Measurements from ENCODE around the gene SF1. TPM values are rescaled to one million over a fixed set of nuclear protein-coding genes. Genes with fewer than 3 reads are reported as not detected.

The SF1 gene
- total RNA-seq, 1 experiment from 2014 or later = 472 TPM

DNA sequence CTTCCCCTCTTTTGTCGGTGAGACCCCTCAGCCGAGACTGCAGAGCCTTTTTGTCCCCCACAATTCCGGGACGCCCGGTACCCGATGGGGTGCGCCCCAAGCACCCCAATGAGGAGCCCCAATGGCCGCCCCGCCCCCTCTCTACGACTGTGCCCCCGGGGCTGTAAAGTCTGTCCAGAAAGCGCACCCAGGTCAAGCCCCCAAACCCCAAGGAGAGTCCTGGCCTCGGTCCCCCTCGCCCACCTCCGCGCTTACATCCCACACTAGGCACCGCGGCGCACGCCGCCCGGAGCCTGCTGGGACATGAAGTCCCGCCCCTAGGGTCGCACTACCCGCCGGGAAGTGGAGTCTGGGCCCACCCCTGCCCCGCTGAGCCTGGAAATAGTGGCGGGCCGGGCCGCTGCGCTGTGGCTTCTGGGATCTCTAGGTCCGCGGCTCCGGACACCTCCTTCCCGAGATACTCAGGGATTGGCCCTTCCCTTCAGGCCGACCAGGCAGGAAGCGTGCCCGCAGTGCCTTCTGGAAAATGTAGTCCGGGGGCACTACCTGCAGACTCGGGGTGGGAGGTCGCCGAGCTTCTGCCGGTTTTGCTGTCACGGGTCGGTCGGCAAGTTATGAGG is 32.0 kb upstream of the SF1 start, which contains the start of gene MEN1:
Gene MEN1 (minus strand): TSS at position 281 of the 620 bp plus-strand sequence. CDS start 442 bp downstream, outside the sequence.
- no peak for TF ChIP-seq CTCF (conservative IDR thresholded peaks at IDR 0.05; ENCODE audit: low read depth, low read length)
- TF ChIP-seq EZH2 (IDR thresholded peaks at IDR 0.05; ENCODE audit: borderline replicate concordance, low read depth, low read length, poor library complexity, severe bottlenecking) = no peak
- intact Hi-C loops (cut with micrococcal nuclease; ENCODE audit: unreplicated experiment) = no loop called here
- DNase-seq (ENCODE audit: low spot score) = peak; percentile 99
- Histone ChIP-seq H3K4me1 (ENCODE audit: insufficient read depth, low read length, poor library complexity, severe bottlenecking) (peaks cover 10% of the 10 kb centered on the region), H3K27ac (ENCODE audit: low read depth, low read length, poor library complexity, severe bottlenecking) (peak within 1 kb of the TSS; percentile 64), H3K9me3 (ENCODE audit: low read depth, low read length, poor library complexity, severe bottlenecking) (no peaks in the 10 kb centered on the region), H3K27me3 (replicated peaks; ENCODE audit: insufficient read depth, low read depth, low read length, poor library complexity) (no peaks in the 10 kb centered on the region), H3K36me3 (ENCODE audit: insufficient read depth, low read length, poor library complexity, severe bottlenecking) (no peaks in the 10 kb centered on the region), H3K4me3 (ENCODE audit: low read depth, low read length, poor library complexity, severe bottlenecking) (peak within 1 kb of the TSS; percentile 87)
- POLR2A ChIA-PET (ENCODE audit: low non-redundant PET) = no interaction called here
- CTCF ChIA-PET = interaction anchor here (0.7 kb wide), 1 partner anchor 312 kb away, joined by 3 read pairs; the partner anchor contains the start of genes FAU and MRPL49
- BruUV-seq (replicated peaks) = no TSS peak

GRCh38 chr11:64809781-64810241 is 31.5 kb upstream of the SF1 start:
- peak overlapping the region; percentile 87 for H3K4me3 ChIP-seq (ENCODE audit: low read depth, low read length, poor library complexity, severe bottlenecking)
- TF ChIP-seq EZH2 (IDR thresholded peaks at IDR 0.05; ENCODE audit: borderline replicate concordance, low read depth, low read length, poor library complexity, severe bottlenecking) = no peak
- no peak for TF ChIP-seq CTCF (conservative IDR thresholded peaks at IDR 0.05; ENCODE audit: low read depth, low read length)
- H3K4me1 ChIP-seq (ENCODE audit: insufficient read depth, low read length, poor library complexity, severe bottlenecking) = peaks cover 10% of the 10 kb centered on the region
- intact Hi-C loops (cut with micrococcal nuclease; ENCODE audit: unreplicated experiment) = no loop called here
- ChIA-PET CTCF (no interaction called here), POLR2A (ENCODE audit: low non-redundant PET) (no interaction called here)
- DNase-seq (ENCODE audit: low spot score) = peak; percentile 29
- H3K9me3 ChIP-seq (ENCODE audit: low read depth, low read length, poor library complexity, severe bottlenecking) = no peaks in the 10 kb centered on the region
- no TSS peak for BruUV-seq (replicated peaks)
- H3K36me3 ChIP-seq (ENCODE audit: insufficient read depth, low read length, poor library complexity, severe bottlenecking) = peaks cover 3% of the 10 kb centered on the region
- H3K27ac ChIP-seq (ENCODE audit: low read depth, low read length, poor library complexity, severe bottlenecking) = peak overlapping the region; percentile 64
- no peaks in the 10 kb centered on the region for H3K27me3 ChIP-seq (replicated peaks; ENCODE audit: insufficient read depth, low read depth, low read length, poor library complexity)

- Histone ChIP-seq H3K4me1 (ENCODE audit: insufficient read depth, low read length, poor library complexity, severe bottlenecking) (peaks cover 33% of the 10 kb centered on the region), H3K4me3 (ENCODE audit: low read depth, low read length, poor library complexity, severe bottlenecking) (no peak overlapping the region), H3K36me3 (ENCODE audit: insufficient read depth, low read length, poor library complexity, severe bottlenecking) (peaks cover 6% of the 10 kb centered on the region), H3K27me3 (replicated peaks; ENCODE audit: insufficient read depth, low read depth, low read length, poor library complexity) (no peaks in the 10 kb centered on the region), H3K9me3 (ENCODE audit: low read depth, low read length, poor library complexity, severe bottlenecking) (no peaks in the 10 kb centered on the region), H3K27ac (ENCODE audit: low read depth, low read length, poor library complexity, severe bottlenecking) (no peak overlapping the region)
- no peak for DNase-seq (ENCODE audit: low spot score)
- CTCF ChIA-PET = no interaction called here
- POLR2A ChIA-PET (ENCODE audit: low non-redundant PET) = no interaction called here
- BruUV-seq (replicated peaks) = no TSS peak
- TF ChIP-seq EZH2 (IDR thresholded peaks at IDR 0.05; ENCODE audit: borderline replicate concordance, low read depth, low read length, poor library complexity, severe bottlenecking) (no peak), CTCF (conservative IDR thresholded peaks at IDR 0.05; ENCODE audit: low read depth, low read length) (no peak)
- intact Hi-C loops (cut with micrococcal nuclease; ENCODE audit: unreplicated experiment) = no loop called here
Measured at GRCh38 chr11:64805481-64805880, 27.1 kb upstream of the SF1 start.
